GM23338 (cell line): Measurements from ENCODE around the gene SLX9. TPM values are rescaled to one million over a fixed set of nuclear protein-coding genes. Genes with fewer than 3 reads are reported as not detected.

Experiments used
- CREB1 ChIP-seq: fragments of 250-450 bp; sonication (Bioruptor Pico); IDR thresholded peaks from 2 replicates; pipeline ENCODE4 v1.5.0; 2020; ENCODE audit warnings: low read depth, mild to moderate bottlenecking, moderate library complexity
- CTCF ChIP-seq, 2 experiments: fragments of 200-600 bp in 1 of 2; sonication (generic) in 1 of 2; conservative IDR thresholded peaks; 2 replicates each; pipeline versions ENCODE4 v1.5.1 to v1.6.1; 2016 to 2017; ENCODE audit warnings: antibody characterized with exemption in 2 of 2, low read depth in 2 of 2, mild to moderate bottlenecking in 2 of 2, moderate library complexity in 1 of 2
- ETS1 ChIP-seq: IDR thresholded peaks from 2 replicates; pipeline ENCODE4 v1.6.1; 2016; ENCODE audit warnings: antibody characterized with exemption
- EZH2phosphoT487 ChIP-seq: fragments of 200-600 bp; sonication (generic); IDR thresholded peaks from one replicate; pipeline ENCODE4 v1.8.1; 2018; ENCODE audit warnings: antibody characterized with exemption; ENCODE audit not compliant: unreplicated experiment
- STAT1 ChIP-seq: IDR thresholded peaks from one replicate; pipeline ENCODE4 v1.6.1; 2016; ENCODE audit warnings: antibody characterized with exemption; ENCODE audit not compliant: unreplicated experiment
- ZNF331 ChIP-seq: fragments of 250-450 bp; sonication (Bioruptor Pico); IDR thresholded peaks from 2 replicates; pipeline ENCODE4 v1.5.0; 2020; ENCODE audit warnings: low read depth, mild to moderate bottlenecking, moderate library complexity
- ZNF462 ChIP-seq: fragments of 250-450 bp; sonication (Bioruptor Pico); IDR thresholded peaks from 2 replicates; pipeline ENCODE4 v1.5.0; 2020; ENCODE audit warnings: mild to moderate bottlenecking, moderate library complexity
- polyA plus RNA-seq: library from polyadenylated mRNA; unstranded; fragments of >200 nt; fragmentation: Nextera tagmentation; extraction: Ambion mirVana; gene quantifications from 2 replicates; pipeline ENCODE4 v1.2.1, GENCODE V29; 2016
- total RNA-seq: library from RNA; depleted of rRNA; stranded (reverse); fragments of >200 nt; shearing (Covaris generic); gene quantifications from 2 replicates; pipeline ENCODE4 v1.2.3, GENCODE V29; 2014

The SLX9 gene
- total and polyA plus RNA-seq, 2 experiments from 2014 or later, result 41.5 to 46.9 TPM

DNA sequence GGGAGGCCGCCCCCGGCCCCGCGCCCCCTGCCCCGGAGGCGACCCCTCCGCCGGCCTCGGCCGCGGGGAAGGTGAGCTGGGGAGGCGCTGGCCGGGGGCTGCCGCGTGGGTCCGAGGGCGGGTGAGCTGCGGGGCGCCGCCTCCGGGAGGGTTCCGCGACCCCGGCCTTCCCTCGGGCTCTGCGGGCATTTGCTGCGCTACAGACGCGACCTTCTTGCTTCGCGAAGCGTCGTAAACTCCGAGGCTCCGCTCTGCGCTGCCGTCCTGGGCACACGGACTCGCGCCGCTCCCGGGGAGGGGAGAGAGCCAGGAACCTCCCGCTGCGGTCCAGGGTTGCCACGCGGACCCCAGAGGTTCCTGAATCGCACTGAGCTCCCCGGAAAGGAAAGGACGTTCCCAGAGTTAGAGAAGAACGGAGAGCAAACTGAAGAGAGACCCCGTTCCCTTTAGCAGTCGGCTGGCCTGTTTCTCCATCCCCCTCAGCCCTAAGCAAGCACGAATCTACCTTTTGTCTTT is 345 bp downstream of the SLX9 start (continued):
- no peak for TF ChIP-seq ZNF462 (CRISPR knock-in tag)
- TF ChIP-seq STAT1, result no peak
- no peak for TF ChIP-seq ZNF331 (CRISPR knock-in tag)
- TF ChIP-seq CREB1 (CRISPR knock-in tag), result no peak
- no peak for TF ChIP-seq ETS1
- TF ChIP-seq EZH2phosphoT487, result no peak
- no peak for TF ChIP-seq CTCF (conservative IDR thresholded peaks at IDR 0.05; ENCODE audit: low read depth in 2 of 2)
